Right lobe of liver (tissue), 6 donors: ENCODE measurements around the gene TARP.

ENCODE experiments used
- ATAC-seq, 4 donors: fragments of 200-7000 bp; cut with Tn5 transposase; one replicate each; pipeline ENCODE4 v1.9.1; 2020; ENCODE audit warnings: mild to moderate bottlenecking in 4 of 4, moderate library complexity in 4 of 4
- DNase-seq, 3 donors: peaks; one replicate each; pipeline ENCODE4 v3.0.0-alpha.2; 2020
- H3K27ac ChIP-seq, 3 donors: fragments of 200-600 bp; one replicate each; pipeline ENCODE4 v1.8.0; 2022
- H3K27me3 ChIP-seq, 2 donors: fragments of 200-600 bp; one replicate each; pipeline ENCODE4 v1.8.0; 2022
- H3K36me3 ChIP-seq, 4 donors: fragments of 200-600 bp; sonication (generic) in 1 of 4; one replicate each; pipeline versions ENCODE4 v1.5.1 to v1.8.0; 2017 to 2022; ENCODE audit warnings: control low read depth in 1 of 4
- H3K4me1 ChIP-seq, 4 donors: fragments of 200-600 bp; sonication (generic) in 1 of 4; one replicate each; pipeline versions ENCODE4 v1.5.1 to v1.8.0; 2017 to 2022; ENCODE audit warnings: control low read depth in 1 of 4
- H3K4me3 ChIP-seq, 3 donors: fragments of 200-600 bp; one replicate each; pipeline ENCODE4 v1.8.0; 2022
- H3K9me3 ChIP-seq, 4 donors: fragments of 200-600 bp; sonication (generic) in 1 of 4; one replicate each; pipeline versions ENCODE4 v1.5.1 to v1.8.0; 2017 to 2022; ENCODE audit warnings: control low read depth in 1 of 4
- CTCF ChIP-seq, 4 donors: fragments of 200-600 bp in 3 of 4; fragments of 450-650 bp in 1 of 4; IDR thresholded peaks; one replicate each; pipeline versions ENCODE4 v1.5.1 to v1.8.0; 2016 to 2022; ENCODE audit warnings: antibody characterized with exemption in 4 of 4, mild to moderate bottlenecking in 2 of 4
- POLR2A ChIP-seq: fragments of 450-650 bp; IDR thresholded peaks from one replicate; pipeline ENCODE4 v1.6.1; 2017; ENCODE audit warnings: antibody characterized with exemption, mild to moderate bottlenecking
- WGBS: methylation state at CpG from one replicate; pipeline ENCODE4 v1.1.6; 2018; ENCODE audit warnings: low coverage, low lambda C conversion rate; ENCODE audit not compliant: insufficient coverage; ENCODE audit errors: missing lambda C conversion rate; 5-methylcytosine and 5-hydroxymethylcytosine counted together
- intact Hi-C, 2 donors: fragments of 100-400 bp; cut with DNase I; formaldehyde crosslinking; loops; one replicate each; pipeline versions ENCODE4 v1.11.2 to v1.14.1; 2022
- donor health status: DM: no; HTN: yes; CAD: no.
- donor health status: DM: no; HTN: no; CAD: no.
- donor health status: DM: no; HTN: no; CAD: no.
- donor health status: DM: no; HTN: yes; CAD: no.
- donor health status: DM: no; HTN: yes; CAD: no.

TARP gene

GRCh38 chr7:38273286-38273995 lies at the start of gene TARP:
Gene TARP, minus strand, starts transcription at chr7:38273636.
- no peaks in the 10 kb centered on the region for H3K4me1 ChIP-seq
- no peaks in the 10 kb centered on the region for H3K36me3 ChIP-seq
- intact Hi-C loops, result no loop called here
- H3K27ac ChIP-seq, result no peak within 1 kb of the TSS
- no peak for ATAC-seq
- H3K4me3 ChIP-seq, result no peak within 1 kb of the TSS
- no peaks in the 10 kb centered on the region for H3K27me3 ChIP-seq
- H3K9me3 ChIP-seq, result no peaks in the 10 kb centered on the region
- 64% methylated on average over 2 of the region's 2 CpGs for whole genome bisulfite sequencing
- no peak for DNase-seq
- no peak for TF ChIP-seq POLR2A
- TF ChIP-seq CTCF (IDR thresholded peaks at IDR 0.05), result no peak

GRCh38 chr7:38323156-38323555 lies 49.7 kb upstream of the TARP start:
- DNase-seq (no peak), ATAC-seq (no peak)
- intact Hi-C loops, result no loop called here
- no peak overlapping the region for H3K4me3 ChIP-seq
- no peaks in the 10 kb centered on the region for H3K4me1 ChIP-seq
- H3K36me3 ChIP-seq, result no peaks in the 10 kb centered on the region
- H3K27ac ChIP-seq, result no peak overlapping the region
- WGBS, result 84% methylated on average over 3 of the region's 3 CpGs
- H3K9me3 ChIP-seq, result no peaks in the 10 kb centered on the region
- no peaks in the 10 kb centered on the region for H3K27me3 ChIP-seq
- no peak for TF ChIP-seq CTCF (IDR thresholded peaks at IDR 0.05)
- no peak for TF ChIP-seq POLR2A

- no peaks in the 10 kb centered on the region for H3K4me1 ChIP-seq
- H3K4me3 ChIP-seq, result no peak overlapping the region
- no peaks in the 10 kb centered on the region for H3K27me3 ChIP-seq
- no peak overlapping the region for H3K27ac ChIP-seq
- no peaks in the 10 kb centered on the region for H3K36me3 ChIP-seq
- ATAC-seq (no peak), DNase-seq (no peak)
- TF ChIP-seq POLR2A (no peak), CTCF (IDR thresholded peaks at IDR 0.05) (no peak)
- intact Hi-C loops, result no loop called here
- no CpG with 5 or more reads among the region's 5 CpGs for WGBS
- H3K9me3 ChIP-seq, result no peaks in the 10 kb centered on the region
Observed at GRCh38 chr7:38322461-38322860, 49.0 kb upstream of the TARP start.

- H3K4me1 ChIP-seq, result no peaks in the 10 kb centered on the region
- H3K36me3 ChIP-seq, result no peaks in the 10 kb centered on the region
- no CpG with 5 or more reads among the region's 2 CpGs for WGBS
- no peaks in the 10 kb centered on the region for H3K9me3 ChIP-seq
- no peak overlapping the region for H3K4me3 ChIP-seq
- intact Hi-C loops, result no loop called here
- TF ChIP-seq CTCF (IDR thresholded peaks at IDR 0.05) (no peak), POLR2A (no peak)
- no peak for ATAC-seq
- no peak for DNase-seq
- no peak overlapping the region for H3K27ac ChIP-seq
- no peaks in the 10 kb centered on the region for H3K27me3 ChIP-seq
Observed at GRCh38 chr7:38321967-38322366, 48.5 kb upstream of the TARP start.
